ENCODE results near the gene L3MBTL4.

Gene L3MBTL4

GRCh38 chr18:5979176-5979888 is 435.4 kb downstream of the L3MBTL4 start:
- DNase-seq = no peak

- no peak for DNase-seq
These were observed 437.7 kb downstream of the L3MBTL4 start for GRCh38 chr18:5977022-5977421.

GRCh38 chr18:5975111-5976002 is 439.4 kb downstream of the L3MBTL4 start:
- no peak for DNase-seq

GRCh38 chr18:5974696-5975095 is 440.0 kb downstream of the L3MBTL4 start:
- no peak for DNase-seq

GRCh38 chr18:5973099-5973498 is 441.6 kb downstream of the L3MBTL4 start:
- no peak for DNase-seq

GRCh38 chr18:5972298-5972697 is 442.4 kb downstream of the L3MBTL4 start:
- no peak for DNase-seq

- DNase-seq = no peak
These were observed 444.7 kb downstream of the L3MBTL4 start for GRCh38 chr18:5969989-5970403.

GRCh38 chr18:5969355-5969988 is 445.2 kb downstream of the L3MBTL4 start:
- DNase-seq = no peak

- no peak for DNase-seq
These were observed 447.0 kb downstream of the L3MBTL4 start for GRCh38 chr18:5967666-5968065.

- no peak for DNase-seq
These were observed 447.7 kb downstream of the L3MBTL4 start for GRCh38 chr18:5967007-5967406.

- DNase-seq = no peak
These were observed 448.2 kb downstream of the L3MBTL4 start for GRCh38 chr18:5966514-5966913.

- DNase-seq = no peak
These were observed 449.7 kb downstream of the L3MBTL4 start for GRCh38 chr18:5964996-5965395.

- DNase-seq = no peak
These were observed 450.1 kb downstream of the L3MBTL4 start for GRCh38 chr18:5964596-5964995.

- no peak for DNase-seq
These were observed 450.6 kb downstream of the L3MBTL4 start for GRCh38 chr18:5964108-5964507.

- no peak for DNase-seq
These were observed 451.4 kb downstream of the L3MBTL4 start for GRCh38 chr18:5963267-5963666.

- DNase-seq = no peak
These were observed 452.3 kb downstream of the L3MBTL4 start for GRCh38 chr18:5962362-5962761.

GRCh38 chr18:5961828-5962150 is 452.9 kb downstream of the L3MBTL4 start:
- DNase-seq = no peak

- DNase-seq = no peak
These were observed 453.4 kb downstream of the L3MBTL4 start for GRCh38 chr18:5961097-5961827.

GRCh38 chr18:5958822-5959221 is 455.9 kb downstream of the L3MBTL4 start:
- no peak for DNase-seq

GRCh38 chr18:5955861-5956260 is 458.9 kb downstream of the L3MBTL4 start:
- no peak for DNase-seq

GRCh38 chr18:5951515-5952091 is 463.1 kb downstream of the L3MBTL4 start:
- no peak for DNase-seq

GRCh38 chr18:5948781-5949180 is 465.9 kb downstream of the L3MBTL4 start:
- DNase-seq = no peak

- DNase-seq = no peak
These were observed 466.5 kb downstream of the L3MBTL4 start for GRCh38 chr18:5948237-5948636.
